ENCODE measurements around the gene SRXN1. TPM values are rescaled to one million over a fixed set of nuclear protein-coding genes. Genes with fewer than 3 reads are reported as not detected.

SRXN1 gene
- total and polyA plus RNA-seq, 9 of the 15 experiments (the other 6 are each of a cell fraction or from before 2014, with no cell fraction given), result 6.8 to 36.4 (median 21.6) TPM

DNA sequence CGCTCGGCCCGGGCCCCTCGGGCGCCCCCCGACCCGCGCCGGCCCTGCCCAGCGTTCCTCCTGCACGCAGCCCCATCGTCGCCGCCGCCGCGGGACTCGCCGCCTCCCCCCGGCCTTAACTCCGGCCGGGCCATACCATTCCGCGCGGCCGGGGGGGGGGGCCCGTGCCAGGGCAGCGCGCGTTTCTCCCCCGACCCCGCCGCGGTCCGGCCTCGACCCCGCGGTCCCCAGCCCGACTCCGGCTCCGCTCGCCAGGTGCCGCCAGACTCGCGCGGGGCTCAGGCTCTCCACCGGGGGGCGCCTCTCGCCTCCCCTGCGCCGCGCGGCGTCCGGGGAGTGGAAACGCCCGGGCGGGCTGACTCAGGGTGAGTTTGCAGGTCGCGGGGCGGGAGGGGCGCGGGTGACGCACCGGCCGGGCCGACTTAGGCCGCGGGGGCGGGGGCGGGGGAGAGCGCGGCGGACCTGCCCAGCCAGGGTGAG, at the start of gene SRXN1 (continued):
- TF ChIP-seq, protein P1, sequence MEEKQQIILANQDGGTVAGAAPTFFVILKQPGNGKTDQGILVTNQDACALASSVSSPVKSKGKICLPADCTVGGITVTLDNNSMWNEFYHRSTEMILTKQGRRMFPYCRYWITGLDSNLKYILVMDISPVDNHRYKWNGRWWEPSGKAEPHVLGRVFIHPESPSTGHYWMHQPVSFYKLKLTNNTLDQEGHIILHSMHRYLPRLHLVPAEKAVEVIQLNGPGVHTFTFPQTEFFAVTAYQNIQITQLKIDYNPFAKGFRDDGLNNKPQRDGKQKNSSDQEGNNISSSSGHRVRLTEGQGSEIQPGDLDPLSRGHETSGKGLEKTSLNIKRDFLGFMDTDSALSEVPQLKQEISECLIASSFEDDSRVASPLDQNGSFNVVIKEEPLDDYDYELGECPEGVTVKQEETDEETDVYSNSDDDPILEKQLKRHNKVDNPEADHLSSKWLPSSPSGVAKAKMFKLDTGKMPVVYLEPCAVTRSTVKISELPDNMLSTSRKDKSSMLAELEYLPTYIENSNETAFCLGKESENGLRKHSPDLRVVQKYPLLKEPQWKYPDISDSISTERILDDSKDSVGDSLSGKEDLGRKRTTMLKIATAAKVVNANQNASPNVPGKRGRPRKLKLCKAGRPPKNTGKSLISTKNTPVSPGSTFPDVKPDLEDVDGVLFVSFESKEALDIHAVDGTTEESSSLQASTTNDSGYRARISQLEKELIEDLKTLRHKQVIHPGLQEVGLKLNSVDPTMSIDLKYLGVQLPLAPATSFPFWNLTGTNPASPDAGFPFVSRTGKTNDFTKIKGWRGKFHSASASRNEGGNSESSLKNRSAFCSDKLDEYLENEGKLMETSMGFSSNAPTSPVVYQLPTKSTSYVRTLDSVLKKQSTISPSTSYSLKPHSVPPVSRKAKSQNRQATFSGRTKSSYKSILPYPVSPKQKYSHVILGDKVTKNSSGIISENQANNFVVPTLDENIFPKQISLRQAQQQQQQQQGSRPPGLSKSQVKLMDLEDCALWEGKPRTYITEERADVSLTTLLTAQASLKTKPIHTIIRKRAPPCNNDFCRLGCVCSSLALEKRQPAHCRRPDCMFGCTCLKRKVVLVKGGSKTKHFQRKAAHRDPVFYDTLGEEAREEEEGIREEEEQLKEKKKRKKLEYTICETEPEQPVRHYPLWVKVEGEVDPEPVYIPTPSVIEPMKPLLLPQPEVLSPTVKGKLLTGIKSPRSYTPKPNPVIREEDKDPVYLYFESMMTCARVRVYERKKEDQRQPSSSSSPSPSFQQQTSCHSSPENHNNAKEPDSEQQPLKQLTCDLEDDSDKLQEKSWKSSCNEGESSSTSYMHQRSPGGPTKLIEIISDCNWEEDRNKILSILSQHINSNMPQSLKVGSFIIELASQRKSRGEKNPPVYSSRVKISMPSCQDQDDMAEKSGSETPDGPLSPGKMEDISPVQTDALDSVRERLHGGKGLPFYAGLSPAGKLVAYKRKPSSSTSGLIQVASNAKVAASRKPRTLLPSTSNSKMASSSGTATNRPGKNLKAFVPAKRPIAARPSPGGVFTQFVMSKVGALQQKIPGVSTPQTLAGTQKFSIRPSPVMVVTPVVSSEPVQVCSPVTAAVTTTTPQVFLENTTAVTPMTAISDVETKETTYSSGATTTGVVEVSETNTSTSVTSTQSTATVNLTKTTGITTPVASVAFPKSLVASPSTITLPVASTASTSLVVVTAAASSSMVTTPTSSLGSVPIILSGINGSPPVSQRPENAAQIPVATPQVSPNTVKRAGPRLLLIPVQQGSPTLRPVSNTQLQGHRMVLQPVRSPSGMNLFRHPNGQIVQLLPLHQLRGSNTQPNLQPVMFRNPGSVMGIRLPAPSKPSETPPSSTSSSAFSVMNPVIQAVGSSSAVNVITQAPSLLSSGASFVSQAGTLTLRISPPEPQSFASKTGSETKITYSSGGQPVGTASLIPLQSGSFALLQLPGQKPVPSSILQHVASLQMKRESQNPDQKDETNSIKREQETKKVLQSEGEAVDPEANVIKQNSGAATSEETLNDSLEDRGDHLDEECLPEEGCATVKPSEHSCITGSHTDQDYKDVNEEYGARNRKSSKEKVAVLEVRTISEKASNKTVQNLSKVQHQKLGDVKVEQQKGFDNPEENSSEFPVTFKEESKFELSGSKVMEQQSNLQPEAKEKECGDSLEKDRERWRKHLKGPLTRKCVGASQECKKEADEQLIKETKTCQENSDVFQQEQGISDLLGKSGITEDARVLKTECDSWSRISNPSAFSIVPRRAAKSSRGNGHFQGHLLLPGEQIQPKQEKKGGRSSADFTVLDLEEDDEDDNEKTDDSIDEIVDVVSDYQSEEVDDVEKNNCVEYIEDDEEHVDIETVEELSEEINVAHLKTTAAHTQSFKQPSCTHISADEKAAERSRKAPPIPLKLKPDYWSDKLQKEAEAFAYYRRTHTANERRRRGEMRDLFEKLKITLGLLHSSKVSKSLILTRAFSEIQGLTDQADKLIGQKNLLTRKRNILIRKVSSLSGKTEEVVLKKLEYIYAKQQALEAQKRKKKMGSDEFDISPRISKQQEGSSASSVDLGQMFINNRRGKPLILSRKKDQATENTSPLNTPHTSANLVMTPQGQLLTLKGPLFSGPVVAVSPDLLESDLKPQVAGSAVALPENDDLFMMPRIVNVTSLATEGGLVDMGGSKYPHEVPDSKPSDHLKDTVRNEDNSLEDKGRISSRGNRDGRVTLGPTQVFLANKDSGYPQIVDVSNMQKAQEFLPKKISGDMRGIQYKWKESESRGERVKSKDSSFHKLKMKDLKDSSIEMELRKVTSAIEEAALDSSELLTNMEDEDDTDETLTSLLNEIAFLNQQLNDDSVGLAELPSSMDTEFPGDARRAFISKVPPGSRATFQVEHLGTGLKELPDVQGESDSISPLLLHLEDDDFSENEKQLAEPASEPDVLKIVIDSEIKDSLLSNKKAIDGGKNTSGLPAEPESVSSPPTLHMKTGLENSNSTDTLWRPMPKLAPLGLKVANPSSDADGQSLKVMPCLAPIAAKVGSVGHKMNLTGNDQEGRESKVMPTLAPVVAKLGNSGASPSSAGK (IDR thresholded peaks at IDR 0.05), result no peak
- TF ChIP-seq PTRF (tag; IDR thresholded peaks at IDR 0.05) (no peak), NFE2 (IDR thresholded peaks at IDR 0.05; ENCODE audit: low read depth) (peak; percentile 87), KLF16 (IDR thresholded peaks at IDR 0.05) (no peak)
- TF ChIP-seq, protein P2, sequence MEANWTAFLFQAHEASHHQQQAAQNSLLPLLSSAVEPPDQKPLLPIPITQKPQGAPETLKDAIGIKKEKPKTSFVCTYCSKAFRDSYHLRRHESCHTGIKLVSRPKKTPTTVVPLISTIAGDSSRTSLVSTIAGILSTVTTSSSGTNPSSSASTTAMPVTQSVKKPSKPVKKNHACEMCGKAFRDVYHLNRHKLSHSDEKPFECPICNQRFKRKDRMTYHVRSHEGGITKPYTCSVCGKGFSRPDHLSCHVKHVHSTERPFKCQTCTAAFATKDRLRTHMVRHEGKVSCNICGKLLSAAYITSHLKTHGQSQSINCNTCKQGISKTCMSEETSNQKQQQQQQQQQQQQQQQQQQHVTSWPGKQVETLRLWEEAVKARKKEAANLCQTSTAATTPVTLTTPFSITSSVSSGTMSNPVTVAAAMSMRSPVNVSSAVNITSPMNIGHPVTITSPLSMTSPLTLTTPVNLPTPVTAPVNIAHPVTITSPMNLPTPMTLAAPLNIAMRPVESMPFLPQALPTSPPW (CRISPR knock-in tag; IDR thresholded peaks at IDR 0.05), result peak; percentile 98
- TF ChIP-seq, protein P3, sequence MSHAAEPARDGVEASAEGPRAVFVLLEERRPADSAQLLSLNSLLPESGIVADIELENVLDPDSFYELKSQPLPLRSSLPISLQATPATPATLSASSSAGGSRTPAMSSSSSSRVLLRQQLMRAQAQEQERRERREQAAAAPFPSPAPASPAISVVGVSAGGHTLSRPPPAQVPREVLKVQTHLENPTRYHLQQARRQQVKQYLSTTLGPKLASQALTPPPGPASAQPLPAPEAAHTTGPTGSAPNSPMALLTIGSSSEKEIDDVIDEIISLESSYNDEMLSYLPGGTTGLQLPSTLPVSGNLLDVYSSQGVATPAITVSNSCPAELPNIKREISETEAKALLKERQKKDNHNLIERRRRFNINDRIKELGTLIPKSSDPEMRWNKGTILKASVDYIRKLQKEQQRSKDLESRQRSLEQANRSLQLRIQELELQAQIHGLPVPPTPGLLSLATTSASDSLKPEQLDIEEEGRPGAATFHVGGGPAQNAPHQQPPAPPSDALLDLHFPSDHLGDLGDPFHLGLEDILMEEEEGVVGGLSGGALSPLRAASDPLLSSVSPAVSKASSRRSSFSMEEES (CRISPR knock-in tag; IDR thresholded peaks at IDR 0.05), result no peak
- TF ChIP-seq, protein P4, sequence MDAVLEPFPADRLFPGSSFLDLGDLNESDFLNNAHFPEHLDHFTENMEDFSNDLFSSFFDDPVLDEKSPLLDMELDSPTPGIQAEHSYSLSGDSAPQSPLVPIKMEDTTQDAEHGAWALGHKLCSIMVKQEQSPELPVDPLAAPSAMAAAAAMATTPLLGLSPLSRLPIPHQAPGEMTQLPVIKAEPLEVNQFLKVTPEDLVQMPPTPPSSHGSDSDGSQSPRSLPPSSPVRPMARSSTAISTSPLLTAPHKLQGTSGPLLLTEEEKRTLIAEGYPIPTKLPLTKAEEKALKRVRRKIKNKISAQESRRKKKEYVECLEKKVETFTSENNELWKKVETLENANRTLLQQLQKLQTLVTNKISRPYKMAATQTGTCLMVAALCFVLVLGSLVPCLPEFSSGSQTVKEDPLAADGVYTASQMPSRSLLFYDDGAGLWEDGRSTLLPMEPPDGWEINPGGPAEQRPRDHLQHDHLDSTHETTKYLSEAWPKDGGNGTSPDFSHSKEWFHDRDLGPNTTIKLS (IDR thresholded peaks at IDR 0.05; ENCODE audit: borderline replicate concordance, low read depth), result no peak

Measured in K562 (cell line).